HL-60 (cell line): ENCODE results near the gene TPST1.

ENCODE experiments used
- DNase-seq, 2 experiments: peaks; one replicate each; pipeline ENCODE4 v3.0.0-alpha.2; 2010 to 2020; ENCODE audit warnings: low read depth in 1 of 2, low spot score in 1 of 2
- H3K27ac ChIP-seq: fragments of 250-450 bp; sonication (Bioruptor Pico); replicated peaks from 2 replicates; pipeline ENCODE4 v1.5.1; 2020; ENCODE audit warnings: mild to moderate bottlenecking, moderate library complexity
- H3K27me3 ChIP-seq: fragments of 250-450 bp; sonication (Bioruptor Pico); 2 replicates; pipeline ENCODE4 v1.5.1; 2021; ENCODE audit warnings: mild to moderate bottlenecking, moderate library complexity; ENCODE audit not compliant: insufficient read depth, poor library complexity, severe bottlenecking
- H3K4me3 ChIP-seq: replicated peaks from 2 replicates; pipeline ENCODE4 v1.5.1; 2011; ENCODE audit warnings: mild to moderate bottlenecking, control low read depth, low read length; ENCODE audit not compliant: insufficient read depth
- CTCF ChIP-seq: IDR thresholded peaks from one replicate; pipeline ENCODE4 v1.5.1; 2011; ENCODE audit warnings: low read length, control low read depth, inconsistent platforms; ENCODE audit not compliant: insufficient read depth
- GABPA ChIP-seq: IDR thresholded peaks from 2 replicates; pipeline ENCODE4 v1.6.1; 2012; ENCODE audit warnings: low read depth
- POLR2AphosphoS5 ChIP-seq: IDR thresholded peaks from 2 replicates; pipeline ENCODE4 v1.6.1; 2012; ENCODE audit warnings: low read depth
- REST ChIP-seq: IDR thresholded peaks from 2 replicates; pipeline ENCODE4 v1.6.1; 2012; ENCODE audit warnings: low read depth; ENCODE audit not compliant: insufficient replicate concordance
- SPI1 ChIP-seq: IDR thresholded peaks from 2 replicates; pipeline ENCODE4 v1.6.1; 2012; ENCODE audit warnings: low read depth, mild to moderate bottlenecking, borderline replicate concordance

TPST1 gene

GRCh38 chr7:66202441-66202840, 2.7 kb upstream of the TPST1 start:
- TF ChIP-seq GABPA = no peak
- no peak for TF ChIP-seq CTCF
- TF ChIP-seq SPI1 = no peak
- H3K4me3 ChIP-seq = no peak overlapping the region
- no peak for DNase-seq
- H3K27ac ChIP-seq = no peak overlapping the region
- peaks cover 14% of the 10 kb centered on the region for H3K27me3 ChIP-seq

GRCh38 chr7:66205741-66206090, 582 bp downstream of the TPST1 start:
- no peak for DNase-seq
- Histone ChIP-seq H3K4me3 (peak overlapping the region; percentile 70), H3K27me3 (peaks cover 14% of the 10 kb centered on the region), H3K27ac (no peak overlapping the region)
- TF ChIP-seq POLR2AphosphoS5 (no peak), SPI1 (no peak), GABPA (no peak), CTCF (no peak), REST (no peak)

GRCh38 chr7:66206119-66206933, 1.2 kb downstream of the TPST1 start:
- Histone ChIP-seq H3K27ac (no peak overlapping the region), H3K4me3 (peak overlapping the region; percentile 70), H3K27me3 (peaks cover 14% of the 10 kb centered on the region)
- DNase-seq = no peak
- TF ChIP-seq SPI1 (no peak), CTCF (no peak), POLR2AphosphoS5 (no peak), REST (no peak), GABPA (no peak)

GRCh38 chr7:66206934-66207240, 1.8 kb downstream of the TPST1 start:
- no peak for DNase-seq
- Histone ChIP-seq H3K27me3 (peaks cover 14% of the 10 kb centered on the region), H3K27ac (no peak overlapping the region), H3K4me3 (no peak overlapping the region)
- TF ChIP-seq GABPA = no peak
- TF ChIP-seq CTCF = no peak
- TF ChIP-seq POLR2AphosphoS5 = no peak
- TF ChIP-seq REST = no peak
- TF ChIP-seq SPI1 = no peak
